Measurements from ENCODE around the gene NOTCH3.

Gene NOTCH3
- total RNA-seq = 0.12 to 0.13 reads per million in 2 experiments

GRCh38 chr19:15200553-15201364 lies at the start of gene NOTCH3:
Gene NOTCH3 (minus strand): TSS chr19:15200995. CDS start chr19:15200905, 90 bp downstream.
- no peak for DNase-seq (ENCODE audit: low read depth)

GRCh38 chr19:15250640-15250993 lies 49.8 kb upstream of the NOTCH3 start:
- no peak for DNase-seq (ENCODE audit: low read depth)

- no peak for DNase-seq (ENCODE audit: low read depth)
Measured at GRCh38 chr19:15249972-15250639, 49.3 kb upstream of the NOTCH3 start.

- no peak for DNase-seq (ENCODE audit: low read depth)
Measured at GRCh38 chr19:15249528-15249874, 48.7 kb upstream of the NOTCH3 start.

- DNase-seq (ENCODE audit: low read depth) = no peak
Measured at GRCh38 chr19:15248648-15249527, 48.1 kb upstream of the NOTCH3 start.

GRCh38 chr19:15248106-15248505 lies 47.3 kb upstream of the NOTCH3 start:
- no peak for DNase-seq (ENCODE audit: low read depth)

GRCh38 chr19:15247107-15248014 lies 46.6 kb upstream of the NOTCH3 start:
- no peak for DNase-seq (ENCODE audit: low read depth)

- DNase-seq (ENCODE audit: low read depth) = no peak
Measured at GRCh38 chr19:15246198-15246481, 45.3 kb upstream of the NOTCH3 start.

- no peak for DNase-seq (ENCODE audit: low read depth)
Measured at GRCh38 chr19:15245370-15246197, 44.8 kb upstream of the NOTCH3 start.

- no peak for DNase-seq (ENCODE audit: low read depth)
Measured at GRCh38 chr19:15244808-15245207, 44.0 kb upstream of the NOTCH3 start.

- DNase-seq (ENCODE audit: low read depth) = no peak
Measured at GRCh38 chr19:15244106-15244803, 43.5 kb upstream of the NOTCH3 start.

- no peak for DNase-seq (ENCODE audit: low read depth)
Measured at GRCh38 chr19:15243236-15243957, 42.6 kb upstream of the NOTCH3 start.

GRCh38 chr19:15241259-15241910 lies 40.6 kb upstream of the NOTCH3 start:
- DNase-seq (ENCODE audit: low read depth) = no peak

- DNase-seq (ENCODE audit: low read depth) = no peak
Measured at GRCh38 chr19:15240515-15240914, 39.7 kb upstream of the NOTCH3 start.

GRCh38 chr19:15239337-15239949 lies 38.6 kb upstream of the NOTCH3 start:
- no peak for DNase-seq (ENCODE audit: low read depth)

- no peak for DNase-seq (ENCODE audit: low read depth)
Measured at GRCh38 chr19:15238639-15239155, 37.9 kb upstream of the NOTCH3 start.

GRCh38 chr19:15237759-15238638 lies 37.2 kb upstream of the NOTCH3 start:
- DNase-seq (ENCODE audit: low read depth) = no peak

All from T follicular helper cell (primary cell).